Measurements from ENCODE around the gene ZIC1. TPM values are rescaled to one million over a fixed set of nuclear protein-coding genes. Genes with fewer than 3 reads are reported as not detected.

ZIC1 gene
- total and polyA plus RNA-seq, 2 experiments from 2014 or later = 15.5 to 18.2 TPM

DNA sequence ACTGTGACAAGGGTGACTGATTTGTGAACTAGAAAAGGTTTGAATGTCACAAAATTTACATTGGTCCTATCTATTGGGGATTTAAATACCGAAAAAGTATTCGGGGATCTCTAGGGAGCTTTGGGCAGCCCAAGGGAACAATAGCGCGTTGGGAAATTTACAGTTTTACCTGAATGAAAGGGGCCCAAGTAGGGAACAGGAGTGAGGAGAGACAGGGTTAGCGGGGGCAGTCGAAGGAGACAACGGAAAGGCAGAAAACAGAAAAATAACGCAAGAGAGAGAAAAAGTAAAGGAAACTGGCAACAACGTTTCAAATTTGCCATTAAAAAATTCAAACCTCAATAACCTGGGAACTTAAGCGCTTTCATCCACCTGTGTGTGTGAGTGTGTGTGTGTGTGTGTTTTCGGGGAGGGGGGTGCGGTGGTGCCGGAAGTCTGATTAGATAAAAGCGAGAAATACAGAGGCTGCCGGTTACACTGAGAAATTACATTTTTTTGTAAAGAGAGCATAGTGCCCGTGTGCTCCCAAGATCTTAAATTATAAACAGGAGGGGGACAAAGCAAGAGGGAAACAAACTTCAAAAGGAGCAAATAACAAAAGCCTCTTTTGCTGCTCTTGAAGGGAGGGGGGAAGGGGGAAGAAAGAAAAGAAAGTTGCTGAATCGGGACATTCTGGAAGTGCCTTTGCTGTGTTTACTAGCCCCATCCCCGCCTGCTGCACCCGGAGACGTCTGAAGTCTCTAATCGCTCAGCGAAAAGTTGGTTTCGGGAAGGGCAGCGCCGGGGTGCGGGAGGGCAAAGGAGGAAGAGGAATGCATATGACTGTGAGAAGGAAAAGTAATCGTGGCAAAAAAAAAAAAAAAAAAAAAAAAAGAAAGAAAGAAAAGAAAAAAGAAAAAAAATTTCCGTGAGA lies 721 bp upstream of the ZIC1 start:
- Histone ChIP-seq H3K9me3 (ENCODE audit: low read depth) (no peaks in the 10 kb centered on the region), H3K4me3 (peak overlapping the region; percentile 92), H3K79me2 (ENCODE audit: insufficient read depth) (peaks cover 76% of the 10 kb centered on the region), H3K4me2 (ENCODE audit: unreplicated experiment) (peak overlapping the region; percentile 98), H3K27me3 (replicated peaks; ENCODE audit: insufficient read depth) (no peaks in the 10 kb centered on the region), H3K9me2 (ENCODE audit: insufficient read depth) (no peaks in the 10 kb centered on the region), H3K27ac (peak overlapping the region; percentile 96), H3K4me1 (ENCODE audit: insufficient read depth) (no peaks in the 10 kb centered on the region), H3F3A (ENCODE audit: insufficient read depth) (peaks cover 16% of the 10 kb centered on the region; the same call in 1 of the 2 replicates), H2AFZ (peak overlapping the region; percentile 77), H3K36me3 (ENCODE audit: low read depth) (0 out of 2 replicates have a peak, but pooled peaks cover 1% of the 10 kb centered on the region), H4K20me1 (ENCODE audit: insufficient read depth) (no peaks in the 10 kb centered on the region), H3K9ac (peak overlapping the region; percentile 94)
- in situ Hi-C loops (cut with MboI) = no loop called here
- WGBS, 2 experiments (ENCODE audit: low coverage in 1 of 2, low lambda C conversion rate in 2 of 2, missing lambda C conversion rate in 2 of 2) = 32 to 34% methylated on average over 27 to 28 of the region's 28 CpGs
- no peak for TF ChIP-seq EZH2 (IDR thresholded peaks at IDR 0.05; ENCODE audit: insufficient read depth, poor library complexity, severe bottlenecking)
- no peak for TF ChIP-seq EZH2phosphoT487 (IDR thresholded peaks at IDR 0.05; ENCODE audit: insufficient read depth, low read depth)
- DNase-seq = peak; percentile 74

DNA sequence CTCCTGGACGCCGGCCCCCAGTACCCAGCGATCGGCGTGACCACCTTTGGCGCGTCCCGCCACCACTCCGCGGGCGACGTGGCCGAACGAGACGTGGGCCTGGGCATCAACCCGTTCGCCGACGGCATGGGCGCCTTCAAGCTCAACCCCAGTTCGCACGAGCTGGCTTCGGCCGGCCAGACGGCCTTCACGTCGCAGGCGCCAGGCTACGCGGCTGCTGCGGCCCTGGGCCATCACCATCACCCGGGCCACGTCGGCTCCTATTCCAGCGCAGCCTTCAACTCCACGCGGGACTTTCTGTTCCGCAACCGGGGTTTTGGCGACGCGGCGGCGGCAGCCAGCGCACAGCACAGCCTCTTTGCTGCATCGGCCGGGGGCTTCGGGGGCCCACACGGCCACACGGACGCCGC lies 956 bp downstream of the ZIC1 start:
- H3K27me3 ChIP-seq (replicated peaks; ENCODE audit: insufficient read depth) = no peaks in the 10 kb centered on the region
- H3K9ac ChIP-seq = peak overlapping the region; percentile 94
- TF ChIP-seq EZH2 (IDR thresholded peaks at IDR 0.05; ENCODE audit: insufficient read depth, poor library complexity, severe bottlenecking) (no peak), EZH2phosphoT487 (IDR thresholded peaks at IDR 0.05; ENCODE audit: insufficient read depth, low read depth) (no peak)
- in situ Hi-C loops (cut with MboI) = no loop called here
- H3K27ac ChIP-seq = peak overlapping the region; percentile 96
- peak overlapping the region; percentile 92 for H3K4me3 ChIP-seq
- peak overlapping the region; percentile 98 for H3K4me2 ChIP-seq (ENCODE audit: unreplicated experiment)
- peaks cover 69% of the 10 kb centered on the region for H3K79me2 ChIP-seq (ENCODE audit: insufficient read depth)
- 0 to 2% methylated on average over 46 to 52 of the region's 52 CpGs for WGBS, 2 experiments (ENCODE audit: low coverage in 1 of 2, low lambda C conversion rate in 2 of 2, missing lambda C conversion rate in 2 of 2)
- H3K9me2 ChIP-seq (ENCODE audit: insufficient read depth) = no peaks in the 10 kb centered on the region
- H3K36me3 ChIP-seq (ENCODE audit: low read depth) = 0 out of 2 replicates have a peak, but pooled peaks cover 4% of the 10 kb centered on the region
- H3K4me1 ChIP-seq (ENCODE audit: insufficient read depth) = no peaks in the 10 kb centered on the region
- H2AFZ ChIP-seq = peak overlapping the region; percentile 76
- no peaks in the 10 kb centered on the region for H3K9me3 ChIP-seq (ENCODE audit: low read depth)
- peaks cover 16% of the 10 kb centered on the region; the same call in 1 of the 2 replicates for H3F3A ChIP-seq (ENCODE audit: insufficient read depth)
- no peaks in the 10 kb centered on the region for H4K20me1 ChIP-seq (ENCODE audit: insufficient read depth)
- DNase-seq = peak; percentile 80

DNA sequence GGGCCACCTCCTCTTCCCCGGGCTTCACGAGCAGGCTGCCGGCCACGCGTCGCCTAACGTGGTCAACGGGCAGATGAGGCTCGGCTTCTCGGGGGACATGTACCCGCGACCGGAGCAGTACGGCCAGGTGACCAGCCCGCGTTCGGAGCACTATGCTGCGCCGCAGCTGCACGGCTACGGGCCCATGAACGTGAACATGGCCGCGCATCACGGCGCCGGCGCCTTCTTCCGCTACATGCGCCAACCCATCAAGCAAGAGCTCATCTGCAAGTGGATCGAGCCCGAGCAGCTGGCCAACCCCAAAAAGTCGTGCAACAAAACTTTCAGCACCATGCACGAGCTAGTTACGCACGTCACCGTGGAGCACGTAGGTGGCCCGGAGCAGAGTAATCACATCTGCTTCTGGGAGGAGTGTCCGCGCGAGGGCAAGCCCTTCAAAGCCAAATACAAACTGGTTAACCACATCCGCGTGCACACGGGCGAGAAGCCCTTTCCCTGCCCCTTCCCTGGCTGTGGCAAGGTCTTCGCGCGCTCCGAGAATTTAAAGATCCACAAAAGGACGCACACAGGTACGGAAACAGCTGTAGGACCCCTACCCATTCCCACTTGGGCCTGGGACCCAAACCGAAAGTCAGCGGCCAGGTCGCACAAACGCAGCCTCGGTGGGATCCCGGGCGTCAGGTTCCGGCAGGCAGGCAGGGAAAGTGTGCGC lies 1.5 kb downstream of the ZIC1 start:
- TF ChIP-seq EZH2phosphoT487 (IDR thresholded peaks at IDR 0.05; ENCODE audit: insufficient read depth, low read depth) (no peak), EZH2 (IDR thresholded peaks at IDR 0.05; ENCODE audit: insufficient read depth, poor library complexity, severe bottlenecking) (no peak)
- peak; percentile 95 for DNase-seq
- no peaks in the 10 kb centered on the region for H3K9me3 ChIP-seq (ENCODE audit: low read depth)
- peak overlapping the region; percentile 98 for H3K4me2 ChIP-seq (ENCODE audit: unreplicated experiment)
- in situ Hi-C loops (cut with MboI) = no loop called here
- 1% methylated on average over 61 of the region's 61 CpGs for WGBS, 2 experiments (ENCODE audit: low coverage in 1 of 2, low lambda C conversion rate in 2 of 2, missing lambda C conversion rate in 2 of 2)
- H3K4me1 ChIP-seq (ENCODE audit: insufficient read depth) = no peaks in the 10 kb centered on the region
- H3K27ac ChIP-seq = peak overlapping the region; percentile 96
- H3K4me3 ChIP-seq = peak overlapping the region; percentile 92
- H4K20me1 ChIP-seq (ENCODE audit: insufficient read depth) = no peaks in the 10 kb centered on the region
- H2AFZ ChIP-seq = peak overlapping the region; percentile 76
- 0 out of 2 replicates have a peak, but pooled peaks cover 4% of the 10 kb centered on the region for H3K36me3 ChIP-seq (ENCODE audit: low read depth)
- no peaks in the 10 kb centered on the region for H3K9me2 ChIP-seq (ENCODE audit: insufficient read depth)
- no peaks in the 10 kb centered on the region for H3K27me3 ChIP-seq (replicated peaks; ENCODE audit: insufficient read depth)
- H3F3A ChIP-seq (ENCODE audit: insufficient read depth) = peaks cover 16% of the 10 kb centered on the region; the same call in 1 of the 2 replicates
- peak overlapping the region; percentile 94 for H3K9ac ChIP-seq
- peaks cover 69% of the 10 kb centered on the region for H3K79me2 ChIP-seq (ENCODE audit: insufficient read depth)

DNA sequence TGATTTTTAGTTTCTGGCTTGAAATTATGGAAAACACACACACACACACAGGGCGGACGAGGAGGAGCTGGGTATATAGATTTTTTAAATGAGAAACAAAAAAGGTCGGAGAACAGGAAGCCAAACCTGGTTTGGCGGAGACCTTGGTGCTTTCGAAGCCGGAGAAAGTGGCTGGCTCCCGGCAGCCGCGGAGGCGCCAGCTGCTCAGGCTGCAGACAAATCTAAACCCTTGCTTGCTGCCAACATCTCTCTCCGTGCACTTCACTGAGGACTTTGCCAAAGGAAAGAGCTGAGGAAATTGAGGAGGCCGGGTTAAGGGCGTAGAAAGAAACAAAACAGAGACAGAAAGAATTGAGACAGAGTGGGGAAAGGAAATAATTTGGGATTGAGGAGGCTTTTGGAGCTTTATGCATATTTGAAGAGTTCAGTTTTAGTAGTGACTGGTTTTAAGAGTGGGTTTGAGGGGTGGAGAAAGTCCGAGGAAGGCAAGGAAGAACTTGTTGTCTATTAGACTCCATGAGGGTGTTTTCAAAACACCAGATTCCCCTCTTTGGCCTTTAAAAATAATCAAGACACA lies 2.2 kb downstream of the ZIC1 start:
- no peaks in the 10 kb centered on the region for H4K20me1 ChIP-seq (ENCODE audit: insufficient read depth)
- peak overlapping the region; percentile 76 for H2AFZ ChIP-seq
- H3K4me2 ChIP-seq (ENCODE audit: unreplicated experiment) = peak overlapping the region; percentile 98
- H3K9me2 ChIP-seq (ENCODE audit: insufficient read depth) = no peaks in the 10 kb centered on the region
- TF ChIP-seq EZH2phosphoT487 (IDR thresholded peaks at IDR 0.05; ENCODE audit: insufficient read depth, low read depth) = no peak
- TF ChIP-seq EZH2 (IDR thresholded peaks at IDR 0.05; ENCODE audit: insufficient read depth, poor library complexity, severe bottlenecking) = no peak
- peaks cover 64% of the 10 kb centered on the region for H3K79me2 ChIP-seq (ENCODE audit: insufficient read depth)
- WGBS, 2 experiments (ENCODE audit: low coverage in 1 of 2, low lambda C conversion rate in 2 of 2, missing lambda C conversion rate in 2 of 2) = 2% methylated on average over 14 of the region's 14 CpGs
- peak overlapping the region; percentile 92 for H3K4me3 ChIP-seq
- no peaks in the 10 kb centered on the region for H3K4me1 ChIP-seq (ENCODE audit: insufficient read depth)
- in situ Hi-C loops (cut with MboI) = no loop called here
- H3K9ac ChIP-seq = peak overlapping the region; percentile 94
- no peaks in the 10 kb centered on the region for H3K27me3 ChIP-seq (replicated peaks; ENCODE audit: insufficient read depth)
- H3K27ac ChIP-seq = peak overlapping the region; percentile 96
- H3K36me3 ChIP-seq (ENCODE audit: low read depth) = 0 out of 2 replicates have a peak, but pooled peaks cover 4% of the 10 kb centered on the region
- H3F3A ChIP-seq (ENCODE audit: insufficient read depth) = peaks cover 16% of the 10 kb centered on the region
- H3K9me3 ChIP-seq (ENCODE audit: low read depth) = no peaks in the 10 kb centered on the region
- DNase-seq = peak; percentile 84
